ENCODE data around the gene BRMS1. TPM values are rescaled to one million over a fixed set of nuclear protein-coding genes. Genes with fewer than 3 reads are reported as not detected.

The BRMS1 gene
- polyA plus RNA-seq, 4 donors, result 30.3 to 34.9 (median 31.4) TPM

DNA sequence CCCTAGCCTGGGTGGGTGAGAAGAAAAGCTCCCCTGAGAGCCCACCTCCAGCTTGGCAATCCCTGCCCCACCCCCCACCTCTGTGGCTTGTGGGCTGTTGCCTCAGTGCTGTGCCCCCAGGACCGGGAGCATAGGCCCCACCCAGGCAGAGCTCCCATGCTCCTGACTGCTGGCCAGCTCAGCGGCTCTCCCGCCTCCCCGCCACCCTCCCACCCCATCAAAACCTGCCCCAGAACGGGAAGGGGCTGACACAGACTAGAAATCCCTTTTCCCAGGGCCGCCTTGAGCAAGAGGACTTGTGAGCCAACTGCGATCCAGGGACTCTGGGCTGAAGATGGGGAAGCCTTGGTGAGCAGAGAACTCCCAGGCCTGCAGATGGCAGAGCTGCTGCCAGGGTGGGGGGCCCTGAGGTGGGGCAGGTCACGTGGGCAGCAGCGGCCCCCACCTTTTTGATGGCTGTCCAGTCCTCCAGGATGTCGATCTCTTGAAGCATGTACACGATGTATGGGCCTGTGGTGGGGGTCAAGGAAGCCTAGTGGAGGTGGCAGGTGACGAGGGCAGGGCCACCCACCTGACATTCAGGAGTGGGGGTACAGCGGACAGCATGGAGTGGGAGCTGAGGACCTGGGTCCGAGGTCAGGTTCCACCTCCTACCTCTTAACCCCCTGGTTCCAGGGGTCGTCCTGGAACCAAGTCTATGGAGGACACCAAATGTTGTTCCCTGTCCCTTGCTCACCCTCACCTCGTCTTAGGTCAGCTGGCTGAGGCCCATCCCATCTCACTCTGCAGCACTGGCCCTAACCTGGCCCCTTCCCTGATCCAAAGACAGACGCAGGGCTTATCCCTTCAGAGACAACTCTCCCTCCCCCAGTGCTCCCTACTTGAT lies 6.4 kb downstream of the BRMS1 start:
- DNase-seq (ENCODE audit: low read depth in 4 of 4, low spot score in 3 of 4), result no peak

DNA sequence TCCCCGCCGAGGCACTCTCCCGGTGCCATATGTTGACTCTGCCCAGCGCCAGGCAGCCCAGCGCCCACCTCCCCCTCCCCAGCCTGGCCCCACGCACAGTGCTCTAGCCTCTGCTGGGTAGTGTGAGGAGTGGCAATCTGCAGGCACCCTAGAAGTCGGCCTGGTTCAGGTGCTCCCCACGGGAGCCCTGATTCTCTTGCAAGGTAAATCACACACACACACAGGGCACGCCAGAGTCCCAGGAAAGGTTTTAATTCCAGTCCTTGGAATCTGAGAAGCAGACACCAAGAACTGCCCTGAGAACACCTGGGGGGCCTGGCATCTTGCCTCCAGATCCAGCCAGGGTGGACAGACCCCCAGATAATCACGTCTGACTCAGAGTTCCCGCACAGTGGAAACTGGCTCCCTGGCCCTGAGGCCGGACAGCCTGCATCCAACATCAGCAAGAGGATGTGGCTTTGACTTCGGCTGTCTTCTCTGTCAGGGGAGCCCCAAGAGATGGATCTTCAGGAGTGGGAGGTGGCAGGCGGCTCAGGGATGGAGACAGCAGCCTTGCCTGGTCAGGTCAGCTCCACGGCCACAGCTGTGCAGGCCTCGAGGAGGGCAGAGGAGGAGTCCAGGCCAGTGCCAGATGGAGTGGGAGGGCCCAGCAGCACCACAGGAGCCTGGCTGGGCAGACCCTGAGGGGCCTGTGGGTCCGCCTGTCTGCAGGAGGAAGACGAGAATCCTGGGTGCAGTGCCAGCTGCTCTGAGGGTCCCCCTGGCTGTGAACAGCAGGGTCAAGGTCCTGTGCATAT lies 7.6 kb downstream of the BRMS1 start:
- DNase-seq (ENCODE audit: low read depth in 4 of 4, low spot score in 3 of 4), result no peak

DNA sequence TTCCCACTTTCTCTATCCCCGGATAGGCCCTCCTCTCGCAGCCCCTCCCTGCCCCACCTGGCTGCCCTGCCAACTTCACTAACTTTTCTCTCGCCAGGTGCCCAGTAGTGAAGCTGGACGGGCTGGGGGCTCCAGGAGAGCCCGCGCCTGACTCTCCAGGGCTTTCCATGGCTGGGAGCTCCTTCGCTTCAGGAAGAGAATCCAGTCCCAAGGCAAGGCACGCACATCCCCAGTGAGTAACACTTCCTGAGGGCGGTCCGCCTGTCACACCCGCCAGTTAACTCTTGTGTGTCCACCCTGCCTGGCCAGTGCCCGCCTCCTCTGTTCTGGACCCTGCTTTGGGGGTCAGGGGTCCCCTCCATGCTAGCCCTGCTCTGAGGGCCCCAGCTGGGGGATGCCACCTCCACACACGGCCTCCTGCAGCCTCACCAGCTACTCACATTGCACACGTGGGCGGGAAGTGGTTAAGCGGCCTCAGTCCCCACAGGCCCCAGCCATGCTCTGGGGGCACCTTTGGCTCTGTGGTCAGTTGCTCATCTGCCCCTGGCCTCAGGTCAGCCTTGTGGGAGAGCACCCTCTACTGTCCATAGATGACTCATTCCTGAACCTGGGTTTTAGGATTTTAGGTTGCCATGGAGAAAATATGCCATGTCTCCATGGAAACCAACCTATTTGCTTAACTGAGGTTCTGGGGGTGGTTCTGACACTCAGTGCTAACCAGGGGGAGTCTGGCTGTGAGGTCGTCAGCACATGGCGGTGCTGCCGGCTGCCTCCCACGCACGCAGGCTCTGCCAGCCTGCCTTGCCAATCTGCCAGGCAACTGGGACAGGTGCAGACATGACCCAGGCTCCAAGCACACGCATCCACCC lies 8.4 kb downstream of the BRMS1 start, which contains the start of gene RIN1:
TSS of gene RIN1 (minus strand) at position 201 of the 869 bp plus-strand sequence. CDS start at position 169, 32 bp downstream.
- peak in 1 of 4 donors; percentile 33 for DNase-seq (ENCODE audit: low read depth in 4 of 4, low spot score in 3 of 4)

DNA sequence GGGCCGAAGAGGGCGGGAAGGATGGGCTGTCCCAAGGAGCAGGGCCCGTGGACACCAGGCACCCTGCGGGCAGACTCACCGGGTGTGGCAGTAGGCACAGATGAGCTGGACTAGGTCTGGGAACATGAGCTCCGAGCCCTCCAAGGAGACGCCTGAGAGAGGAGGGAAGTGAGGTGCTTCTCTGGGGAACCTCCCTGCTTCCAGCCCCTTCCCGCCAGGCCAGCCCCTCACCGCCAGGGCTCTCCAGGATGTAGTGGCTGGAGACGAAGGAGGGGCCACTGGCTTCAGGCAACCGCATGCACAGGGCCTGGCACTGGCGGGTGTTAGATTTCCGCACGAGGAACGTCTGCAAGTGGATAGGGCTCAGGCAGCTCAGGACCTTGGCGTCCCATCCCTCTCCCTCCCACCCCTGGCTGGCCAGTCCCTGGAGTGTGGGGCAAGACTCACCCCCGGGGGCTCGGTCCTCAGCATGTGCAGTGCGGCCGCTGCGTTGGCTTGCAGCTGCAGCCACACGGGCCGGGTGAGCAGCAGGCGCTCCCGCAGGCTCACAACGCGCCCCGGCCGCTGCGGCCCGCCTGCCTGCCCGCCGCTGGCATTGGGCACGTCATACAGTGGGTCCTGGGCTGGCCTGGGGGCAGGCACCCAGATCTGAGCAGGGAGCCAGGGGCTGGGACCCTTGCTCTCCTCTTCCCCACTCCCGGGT lies 9.2 kb downstream of the BRMS1 start:
- DNase-seq (ENCODE audit: low read depth in 4 of 4, low spot score in 3 of 4), result no peak

DNA sequence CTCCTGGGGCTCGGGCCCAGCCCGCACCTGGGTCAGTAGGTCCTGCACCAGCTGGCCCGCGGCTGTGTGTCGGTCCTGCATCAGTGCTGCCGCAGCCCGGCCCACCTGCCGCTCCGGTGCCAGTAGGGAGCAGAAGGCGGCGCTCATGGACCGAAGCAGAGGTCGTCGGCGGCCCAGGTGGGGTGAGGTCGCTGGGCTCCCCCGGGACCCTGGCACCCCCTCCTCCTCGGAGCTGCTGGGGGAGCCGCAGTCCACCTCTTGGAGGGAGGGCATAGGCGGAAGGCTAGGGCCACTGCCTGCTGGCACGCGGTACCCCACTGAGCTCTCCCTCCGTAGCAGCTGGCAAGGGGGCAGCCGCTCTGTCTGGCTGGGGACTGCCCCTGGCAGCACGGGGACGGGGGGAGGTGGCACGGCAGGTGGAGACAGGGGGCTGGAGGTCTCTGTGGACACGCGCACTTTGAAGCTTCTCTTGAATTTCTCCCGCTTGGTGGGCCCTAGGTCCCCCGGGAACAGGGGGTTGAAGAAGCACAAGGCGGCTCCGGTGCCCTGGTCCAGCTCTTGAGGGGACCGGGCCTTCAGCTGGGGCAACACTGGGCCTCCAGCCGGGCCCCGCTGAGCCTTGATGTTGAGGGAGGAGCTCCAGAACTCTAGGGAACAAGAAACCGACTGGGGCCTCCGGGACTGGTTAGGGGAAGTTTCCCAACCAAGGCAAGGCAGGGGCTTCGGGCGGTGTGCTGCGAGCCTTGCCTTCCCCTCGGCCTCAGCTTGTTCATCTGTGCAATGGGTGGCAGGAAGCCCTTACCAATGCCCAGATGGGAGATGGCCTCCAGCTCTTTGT lies 10.1 kb downstream of the BRMS1 start:
- no peak for DNase-seq (ENCODE audit: low read depth in 4 of 4, low spot score in 3 of 4)

DNA sequence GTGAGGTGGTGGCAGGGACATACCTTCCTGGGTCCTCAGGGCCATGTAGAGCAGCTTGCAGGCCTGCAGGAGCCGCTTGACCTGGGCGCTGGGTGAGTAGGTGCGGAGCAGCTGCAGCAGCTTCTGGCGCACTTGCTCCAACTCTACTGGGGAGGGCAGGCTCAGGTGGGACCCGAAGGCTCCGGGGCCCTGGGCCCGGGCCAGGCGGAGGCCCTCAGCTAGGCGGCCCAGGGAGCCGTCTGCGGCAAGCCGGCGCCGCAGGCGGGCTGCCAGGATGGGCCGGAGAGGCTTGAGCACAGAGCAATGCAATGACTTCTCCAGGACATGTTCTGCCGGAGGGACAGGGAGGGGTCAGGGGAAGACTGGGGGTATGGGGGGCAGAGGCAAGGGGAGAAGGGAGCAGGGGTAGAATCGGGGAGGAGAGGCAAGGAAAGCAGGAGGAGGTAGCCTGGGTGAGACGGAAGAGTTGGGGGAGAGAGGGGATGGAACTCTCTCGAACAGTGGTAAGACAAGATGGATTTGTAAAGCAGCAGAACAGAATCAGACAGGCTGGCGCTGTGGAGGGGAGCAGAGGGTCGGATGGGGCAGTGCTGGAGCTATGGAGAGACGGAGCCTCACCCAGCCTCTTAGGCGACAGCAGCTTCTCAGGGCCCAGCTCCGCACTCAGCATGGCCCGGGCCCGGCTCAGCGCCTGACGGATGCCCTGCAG lies 10.9 kb downstream of the BRMS1 start:
- no peak for DNase-seq (ENCODE audit: low read depth in 4 of 4, low spot score in 3 of 4)

DNA sequence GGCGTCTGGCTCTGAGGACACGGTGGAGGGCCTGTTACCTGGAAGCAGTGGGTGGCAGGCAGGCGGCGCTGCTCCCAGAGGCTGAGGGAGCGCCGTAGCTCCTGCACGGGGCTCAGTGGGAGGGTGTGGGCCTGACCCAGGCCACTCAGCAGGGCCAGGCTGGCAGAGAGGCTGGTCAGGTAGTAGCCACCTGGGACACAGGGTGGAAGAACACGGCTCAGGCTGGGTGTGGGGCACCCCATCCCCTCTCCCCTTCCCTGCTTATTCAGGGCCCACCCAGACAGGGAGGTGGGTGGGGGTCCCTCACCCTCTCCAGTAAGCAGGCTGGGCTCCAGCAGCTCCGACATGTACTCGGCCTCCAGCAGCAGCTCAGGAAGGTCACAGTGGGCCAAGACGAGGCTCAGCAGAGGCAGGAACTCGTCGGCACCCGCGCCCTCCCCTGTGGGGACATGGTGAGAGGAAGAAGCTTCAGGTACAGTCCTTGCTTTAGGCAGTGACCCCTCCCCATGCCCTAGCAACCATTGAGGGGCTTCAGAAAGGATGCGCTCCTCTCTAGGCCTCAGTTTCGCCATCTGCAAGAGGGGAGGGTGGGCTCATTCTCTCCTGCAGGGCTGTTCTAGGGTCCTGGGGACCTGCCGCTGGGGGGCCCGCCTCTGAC lies 11.6 kb downstream of the BRMS1 start:
- no peak for DNase-seq (ENCODE audit: low read depth in 4 of 4, low spot score in 3 of 4)

DNA sequence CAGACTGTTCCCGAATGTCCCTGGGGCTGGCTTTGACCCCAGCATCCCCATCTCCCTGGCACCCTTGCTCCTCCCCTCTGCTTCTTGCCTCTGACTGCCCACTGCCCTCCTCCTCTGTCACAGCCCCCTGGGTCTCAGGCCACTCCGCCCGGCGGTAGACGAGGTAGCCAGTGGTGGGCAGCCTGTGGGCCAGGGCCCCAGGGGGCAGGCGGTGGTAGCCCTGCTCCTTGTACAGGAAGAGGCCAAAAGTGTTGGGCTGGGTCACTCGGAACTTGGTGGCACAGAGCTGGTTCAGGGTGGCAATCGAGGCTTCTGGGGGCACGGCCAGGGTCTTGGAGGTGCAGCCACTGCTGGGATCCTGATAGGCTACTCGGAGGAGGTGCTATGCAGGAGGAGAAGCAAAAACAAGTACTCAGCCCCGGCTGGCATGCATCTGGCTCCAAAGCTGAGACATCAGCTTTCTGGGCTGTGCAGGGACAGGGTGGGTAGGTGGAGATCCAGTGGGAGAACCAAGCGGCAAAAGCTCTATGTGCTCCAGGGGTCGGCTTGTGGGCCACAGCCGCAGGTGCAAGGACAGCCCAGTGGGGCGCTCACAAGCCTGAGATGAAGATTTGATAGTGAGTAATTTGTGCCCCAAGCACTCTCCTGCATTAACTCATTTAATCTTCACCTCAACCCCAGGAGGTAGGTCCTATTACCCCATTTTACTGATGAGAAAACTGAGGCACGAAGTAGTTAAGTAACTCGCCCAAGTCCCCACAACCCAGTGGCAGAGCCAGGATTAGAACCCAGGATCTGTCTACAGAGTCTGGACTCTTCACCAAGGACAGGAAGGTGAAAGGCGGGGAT lies 12.3 kb downstream of the BRMS1 start:
- no peak for DNase-seq (ENCODE audit: low read depth in 4 of 4, low spot score in 3 of 4)

DNA sequence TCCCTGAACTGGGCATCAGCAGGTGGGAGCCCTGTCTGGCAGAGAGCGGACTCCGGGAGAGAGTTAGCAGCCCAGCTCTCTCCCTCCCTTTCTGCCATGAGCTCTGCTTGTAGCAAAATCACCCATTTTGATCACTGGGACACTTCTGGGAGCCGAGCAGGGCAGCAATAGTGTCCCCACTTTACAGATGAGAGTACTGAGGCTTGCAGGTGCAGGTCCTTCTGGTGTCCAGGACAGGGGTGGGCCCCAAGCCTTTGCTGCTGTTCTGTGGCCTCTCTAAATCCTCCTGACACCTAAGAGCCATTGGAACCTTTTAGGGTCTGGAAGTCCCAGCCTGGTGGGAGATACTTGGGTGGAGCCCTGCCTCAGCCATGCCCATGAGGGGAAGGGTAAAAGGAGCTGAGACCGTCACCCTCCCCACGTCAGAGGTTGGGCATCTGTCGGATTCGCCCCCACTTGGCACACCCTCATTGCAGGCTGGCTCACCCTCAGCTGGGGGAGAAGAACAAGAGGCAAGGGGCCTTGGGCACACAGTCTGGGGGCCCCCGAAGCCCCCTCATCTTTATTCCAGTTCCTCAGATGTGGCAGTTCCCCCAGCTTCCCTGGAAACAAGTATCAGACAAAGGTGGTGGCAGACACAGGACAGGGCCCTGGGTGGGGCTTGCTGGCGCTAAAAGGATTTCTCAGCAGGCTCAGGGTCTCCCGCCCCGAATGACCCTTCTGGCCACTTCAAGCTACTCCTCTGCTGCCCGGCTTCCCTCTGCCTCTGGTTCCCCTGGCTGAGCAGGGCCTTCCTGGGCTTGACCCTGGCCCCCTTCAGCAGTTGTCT lies 13.1 kb downstream of the BRMS1 start:
- no peak for DNase-seq (ENCODE audit: low read depth in 4 of 4, low spot score in 3 of 4)

DNA sequence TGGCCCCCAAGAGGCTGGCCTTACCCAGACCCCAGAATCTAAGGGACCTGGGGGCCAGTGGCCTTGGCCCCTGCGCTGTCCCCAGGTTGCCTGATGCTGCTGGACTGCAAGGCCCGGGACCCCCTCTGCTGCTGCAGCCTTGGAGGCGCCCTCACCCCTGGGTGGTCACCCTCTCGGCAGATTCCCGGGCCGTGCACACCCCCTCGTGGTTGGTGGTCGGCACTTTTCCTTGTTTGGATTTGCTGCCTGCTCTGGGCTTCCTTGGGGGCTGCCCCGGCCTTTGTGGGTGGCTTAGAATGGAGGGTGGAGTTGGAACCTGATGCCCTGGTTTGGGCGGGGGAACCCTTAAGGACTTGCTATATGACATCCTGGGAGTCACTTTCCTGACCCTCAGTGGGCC lies 14.0 kb downstream of the BRMS1 start:
- no peak for DNase-seq (ENCODE audit: low read depth in 4 of 4, low spot score in 3 of 4)

DNA sequence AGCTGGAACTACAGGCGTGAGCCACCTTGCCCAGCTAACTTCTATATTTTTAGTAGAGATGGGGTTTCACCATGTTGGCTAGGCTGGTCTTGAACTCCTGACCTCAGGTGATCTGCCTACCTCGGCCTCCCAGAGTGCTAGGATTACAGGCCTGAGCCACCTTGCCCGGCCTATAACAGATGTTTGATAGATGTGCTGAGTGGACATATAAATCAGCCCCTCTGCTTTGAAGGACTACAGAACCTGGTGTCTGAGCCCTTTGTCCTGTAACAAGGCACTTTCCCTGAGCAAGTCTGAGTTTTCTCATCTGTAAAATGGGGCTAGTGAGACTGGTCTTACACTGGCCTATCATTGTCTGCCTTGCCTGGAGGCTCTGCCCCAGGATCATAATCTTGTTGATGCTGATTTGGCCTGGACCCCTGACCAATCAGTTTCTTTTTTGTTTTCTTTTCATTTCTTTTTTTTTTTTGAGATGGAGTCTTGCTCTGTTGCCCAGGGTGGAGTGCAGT lies 15.7 kb downstream of the BRMS1 start:
- no peak for DNase-seq (ENCODE audit: low read depth in 4 of 4, low spot score in 3 of 4)

DNA sequence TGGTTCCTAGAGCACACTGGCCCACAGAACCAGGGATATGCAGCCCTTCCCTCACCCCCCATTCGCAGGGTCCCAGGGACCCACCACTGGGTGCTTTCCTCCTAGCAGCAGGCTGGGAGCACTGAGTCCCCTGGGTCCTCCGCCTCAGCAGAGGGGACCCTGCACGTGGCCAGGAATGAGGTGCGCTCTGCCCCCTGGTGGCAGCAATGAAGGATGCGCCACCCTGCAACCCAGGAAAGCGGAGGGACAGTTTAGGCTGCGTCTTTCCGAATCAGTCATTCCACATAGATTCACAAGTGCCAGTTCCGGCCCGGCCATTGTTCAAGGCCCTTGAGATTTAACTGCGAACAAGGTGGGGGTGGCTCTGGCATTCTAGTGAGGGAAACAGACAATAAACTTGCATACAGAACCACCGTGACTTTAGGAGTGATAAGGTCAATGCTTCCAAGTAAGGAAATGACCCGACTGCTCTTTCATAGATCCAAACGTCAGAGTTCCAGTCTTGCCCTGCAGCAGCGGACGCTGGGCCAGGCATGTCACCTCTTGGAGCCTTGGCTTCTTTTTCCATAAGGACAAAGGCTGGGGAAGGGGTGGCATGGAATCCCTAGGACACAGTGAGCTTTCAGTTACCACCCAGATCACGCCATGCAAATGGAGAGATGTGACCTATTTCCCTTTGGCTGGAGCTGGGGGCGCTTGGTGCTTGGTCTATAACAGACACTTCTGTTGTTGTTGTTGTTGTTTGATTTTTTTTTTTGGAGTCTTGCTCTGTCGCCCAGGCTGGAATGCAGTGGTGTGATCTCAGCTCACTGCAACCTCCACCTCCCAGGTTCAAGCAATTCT lies 16.4 kb downstream of the BRMS1 start:
- DNase-seq (ENCODE audit: low read depth in 4 of 4, low spot score in 3 of 4), result peak in 1 of 4 donors; percentile 74

DNA sequence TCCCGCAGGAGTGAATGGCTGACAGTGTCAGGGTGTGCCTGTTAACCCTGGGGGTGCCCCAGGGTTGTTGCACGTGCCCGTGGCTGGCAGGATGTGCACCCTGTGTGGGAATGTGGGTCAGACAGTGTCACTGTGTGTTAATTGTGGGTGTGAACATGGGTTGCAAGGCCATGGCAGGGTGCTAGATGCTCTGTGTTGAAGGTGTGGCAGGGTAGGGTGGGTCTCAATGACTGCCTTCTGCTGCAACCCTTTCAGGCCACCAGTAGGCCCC lies 16.9 kb downstream of the BRMS1 start:
- no peak for DNase-seq (ENCODE audit: low read depth in 4 of 4, low spot score in 3 of 4)

DNA sequence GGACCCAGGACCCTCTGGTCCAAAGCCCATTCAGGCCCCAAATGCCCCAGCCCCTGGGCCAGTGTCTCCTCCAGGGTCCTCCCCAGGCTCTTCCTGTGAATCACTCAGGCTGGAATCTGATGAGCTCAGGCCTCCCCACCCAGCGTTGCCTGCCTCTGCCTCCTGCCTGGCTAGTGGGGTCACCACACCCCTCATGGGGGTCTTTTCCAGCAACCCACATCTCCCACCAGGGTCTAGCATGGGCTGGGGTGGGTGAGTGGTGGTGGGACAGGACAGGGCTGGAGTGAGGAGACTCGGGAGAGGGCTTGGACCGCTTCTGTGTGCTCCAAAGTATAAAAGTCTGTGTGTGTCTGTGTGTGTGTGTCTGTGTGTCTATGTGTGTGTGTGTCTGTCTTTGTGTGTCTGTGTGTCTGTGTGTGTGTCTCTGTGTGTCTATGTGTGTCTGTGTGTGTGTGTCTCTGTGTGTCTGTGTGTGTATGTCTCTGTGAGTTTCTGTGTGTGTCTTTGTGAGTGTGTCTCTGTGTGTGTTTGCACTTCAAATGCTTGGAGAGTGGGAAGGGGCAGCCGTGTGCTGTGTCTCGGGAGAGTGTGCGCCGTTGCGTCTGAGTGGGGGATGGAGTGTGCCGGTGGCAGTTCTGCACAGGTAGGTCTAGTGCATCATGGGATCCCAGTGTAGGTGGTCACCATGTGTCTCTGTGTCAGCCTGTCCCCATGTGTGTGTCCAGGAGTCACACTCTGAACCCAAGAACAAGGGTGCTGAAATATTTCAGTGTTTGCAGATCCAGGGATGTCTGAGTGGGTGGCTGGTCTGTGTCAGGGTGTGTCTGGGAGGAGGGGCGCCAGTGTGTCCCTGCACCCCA lies 17.5 kb downstream of the BRMS1 start:
- DNase-seq (ENCODE audit: low read depth in 4 of 4, low spot score in 3 of 4), result no peak

All from right renal pelvis (tissue), 4 donors.